Stimulated activated naive CD8-positive, alpha-beta T cell treated with anti-CD3 and anti-CD28 coated beads, Interleukin-15, Interleukin-2, amounts not matched to agents 100 U/mL and 50 U/mL, for 24 hours (primary cell): ENCODE data around the gene TSPAN11.
"Not testable (repeated sequence)": the region's sequence is repeated elsewhere in the genome, so short reads cannot be mapped to it uniquely, and the experiment has no call there.

Experiments
- ATAC-seq: fragments of 150-1000 bp; cut with Tn5 transposase; one replicate; pipeline ENCODE4 v1.10.0; 2021
- DNase-seq: peaks from one replicate; pipeline ENCODE4 v3.0.0; 2021

The TSPAN11 gene

DNA sequence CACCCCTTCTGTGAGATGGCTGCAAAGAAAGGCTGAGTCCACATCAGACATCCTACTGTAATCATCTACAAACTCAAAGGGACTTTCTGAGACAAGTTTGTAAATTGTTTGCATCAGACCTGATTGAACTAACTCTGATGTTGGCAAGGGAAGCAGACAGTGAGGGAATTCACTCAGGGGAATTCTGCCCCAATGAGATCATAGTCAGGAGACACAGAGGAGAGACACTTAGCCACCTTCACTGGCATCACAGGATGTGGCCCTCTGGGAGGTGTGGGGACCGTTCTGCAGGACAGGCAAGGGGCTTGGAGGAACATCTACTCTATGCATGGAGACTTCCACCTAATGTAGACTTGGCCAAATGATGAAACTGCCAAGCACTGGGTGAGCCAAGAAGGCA lies 76.5 kb downstream of the TSPAN11 start:
- no peak for DNase-seq
- no peak for ATAC-seq

- DNase-seq, result no peak
Measured at GRCh38 chr12:31003861-31004640, 77.5 kb downstream of the TSPAN11 start.

GRCh38 chr12:31004666-31005065 lies 78.1 kb downstream of the TSPAN11 start:
- DNase-seq (no peak), ATAC-seq (no peak)

More at GRCh38 chr12:31003861-31004640, 77.5 kb downstream of the TSPAN11 start:
- no peak for ATAC-seq

DNA sequence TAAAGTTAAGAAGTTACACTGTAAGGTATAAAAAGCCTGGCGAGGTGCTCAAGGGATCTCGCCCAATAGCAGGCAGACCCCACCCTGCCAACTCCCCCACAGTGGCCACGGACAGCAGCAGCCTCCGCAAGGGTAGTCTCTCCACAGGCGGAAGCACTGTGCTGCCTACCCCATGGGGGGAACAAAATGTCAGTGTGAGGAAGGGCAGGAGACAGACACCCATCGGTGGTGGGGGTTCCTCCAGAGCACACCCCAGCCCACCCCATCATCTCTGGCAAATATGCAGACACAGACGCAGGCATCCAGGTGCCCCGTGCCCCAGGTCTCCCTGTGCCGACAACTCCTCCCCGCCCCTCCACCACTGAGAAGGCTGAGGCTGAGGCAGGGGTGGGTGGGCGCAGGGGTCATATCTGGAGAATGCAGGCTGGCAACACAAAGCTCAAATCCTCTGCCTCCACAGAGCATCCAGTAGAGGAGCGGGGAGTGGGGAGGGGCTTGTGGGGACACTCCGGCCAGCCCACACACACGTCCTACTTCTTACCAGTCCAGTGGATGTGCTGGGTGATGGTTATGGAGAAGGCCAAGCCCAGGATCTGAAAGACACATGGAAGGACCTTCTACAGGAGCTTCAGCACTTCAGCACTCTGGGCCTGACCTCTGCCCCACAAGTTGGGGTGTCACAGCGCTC lies 78.9 kb downstream of the TSPAN11 start:
- no peak for DNase-seq
- no peak for ATAC-seq

DNA sequence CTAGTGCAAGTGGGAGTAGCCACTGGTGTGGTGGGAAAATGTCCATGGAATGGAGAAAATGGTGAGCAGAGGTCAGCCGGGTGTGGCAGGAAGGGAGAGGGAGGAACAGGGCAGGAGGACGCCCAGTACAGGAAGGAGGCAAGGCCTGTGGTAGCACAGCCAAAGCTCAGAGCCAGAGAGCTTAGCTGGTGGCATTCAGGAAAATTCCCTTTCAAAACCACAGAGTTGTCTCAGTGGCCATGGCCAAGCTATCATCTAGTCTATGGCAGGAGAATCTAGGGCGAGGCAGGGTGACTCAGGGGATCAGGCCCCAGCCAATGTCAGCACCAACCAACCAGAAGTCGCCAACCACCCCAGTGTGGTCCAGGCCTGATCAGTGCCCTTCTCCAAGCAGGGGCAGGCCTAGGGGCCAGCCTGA lies 79.4 kb downstream of the TSPAN11 start:
- ATAC-seq, result peak; percentile 50
- no peak for DNase-seq

GRCh38 chr12:31006416-31007152 lies 80.0 kb downstream of the TSPAN11 start:
- DNase-seq (no peak), ATAC-seq (no peak)

- DNase-seq (no peak), ATAC-seq (no peak)
Measured at GRCh38 chr12:31007153-31007495, 80.6 kb downstream of the TSPAN11 start.

GRCh38 chr12:31007636-31008175 lies 81.2 kb downstream of the TSPAN11 start:
- no peak for ATAC-seq

GRCh38 chr12:31008241-31008761 lies 81.8 kb downstream of the TSPAN11 start:
- no peak for DNase-seq
- no peak for ATAC-seq

More at GRCh38 chr12:31007636-31008175, 81.2 kb downstream of the TSPAN11 start:
- no peak for DNase-seq

DNA sequence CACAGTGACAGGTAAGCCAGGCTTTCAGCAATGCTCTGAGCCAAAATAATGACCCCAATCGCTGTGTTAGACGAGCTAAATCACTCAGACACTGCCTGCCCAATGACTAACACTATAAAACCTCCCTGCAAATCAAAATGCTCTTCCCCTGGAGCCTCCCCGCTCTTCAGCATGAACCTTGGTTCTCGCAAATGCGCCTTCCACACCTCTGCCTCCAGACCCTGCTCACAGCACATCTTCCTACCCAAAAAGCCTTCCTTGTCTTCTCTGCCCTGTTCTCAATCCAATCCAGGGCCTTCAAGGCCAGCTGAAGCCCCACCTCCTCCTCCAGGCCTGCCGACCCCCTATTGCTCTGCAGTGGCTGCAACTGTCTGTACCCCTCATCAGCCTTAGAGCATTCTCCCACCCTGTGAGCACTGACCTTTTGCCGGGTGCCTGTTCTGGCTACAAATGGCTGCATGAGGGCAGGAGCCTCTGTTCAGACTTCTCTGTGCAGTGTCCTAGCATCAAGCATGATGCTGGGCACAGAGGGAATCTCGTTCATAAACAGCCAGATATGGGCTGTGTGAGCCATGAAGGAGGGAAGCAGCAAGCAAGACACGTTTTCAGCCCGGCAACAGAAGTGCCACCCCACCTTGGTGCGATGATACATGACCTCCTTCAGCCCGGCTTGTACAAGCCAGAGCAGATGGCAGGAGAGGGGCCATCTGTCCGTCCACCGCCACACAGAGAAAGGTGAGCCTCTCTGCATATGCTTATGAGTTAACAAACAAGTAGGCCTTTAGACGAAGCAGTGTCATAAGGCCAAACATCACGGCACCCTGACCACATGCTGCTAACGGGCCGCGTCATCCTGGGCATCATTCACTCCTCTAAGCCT lies 82.7 kb downstream of the TSPAN11 start:
- DNase-seq (no peak), ATAC-seq (no peak)

DNA sequence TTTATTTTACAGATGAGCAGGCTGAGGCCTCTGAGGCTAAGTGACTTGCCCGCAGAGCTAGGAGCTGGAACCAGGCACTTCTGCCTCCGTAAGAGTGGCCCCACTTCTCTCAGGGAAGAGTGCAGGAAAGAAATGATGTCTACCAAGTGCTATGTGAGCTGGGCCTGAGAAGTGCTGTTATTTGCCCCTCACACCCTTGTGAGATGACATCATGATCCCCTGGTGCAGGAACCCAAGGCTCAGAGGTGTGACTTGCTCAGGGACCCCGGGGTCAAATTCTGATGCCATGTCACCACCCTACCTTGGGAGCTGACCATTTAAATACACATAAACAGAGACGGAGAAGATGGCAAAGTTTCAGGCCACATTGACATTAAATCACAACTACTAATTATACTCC lies 83.4 kb downstream of the TSPAN11 start:
- DNase-seq (no peak), ATAC-seq (no peak)

- DNase-seq, result no peak
- no peak for ATAC-seq
Measured at GRCh38 chr12:31011336-31011735, 84.8 kb downstream of the TSPAN11 start.

GRCh38 chr12:31011746-31012566 lies 85.4 kb downstream of the TSPAN11 start:
- ATAC-seq (no peak), DNase-seq (no peak)

- DNase-seq, result not testable (repeated sequence)
Measured at GRCh38 chr12:31012567-31012891, 86.0 kb downstream of the TSPAN11 start.

DNA sequence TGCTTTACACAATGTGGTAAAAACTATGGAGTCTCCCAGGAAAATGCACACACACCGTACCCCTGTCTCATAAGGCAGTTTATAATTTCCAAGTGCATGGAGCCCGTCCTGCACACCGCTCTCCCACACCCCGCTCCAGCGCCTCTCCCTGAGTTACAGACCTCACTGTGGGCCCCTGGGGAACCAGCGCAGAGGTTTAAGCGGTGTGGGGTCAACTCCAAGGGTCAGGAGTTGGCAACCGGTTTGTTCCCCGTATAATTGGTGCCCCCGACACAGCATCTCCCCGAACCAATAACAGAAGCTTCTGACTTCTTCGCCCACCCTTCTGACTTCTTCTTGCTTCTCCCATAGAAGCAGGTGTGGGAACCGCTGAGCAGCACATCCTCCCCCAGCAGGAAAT lies 88.7 kb downstream of the TSPAN11 start:
- ATAC-seq (no peak), DNase-seq (no peak)

More at GRCh38 chr12:31012567-31012891, 86.0 kb downstream of the TSPAN11 start:
- ATAC-seq, result not testable (repeated sequence)

GRCh38 chr12:31016057-31016456 lies 89.5 kb downstream of the TSPAN11 start:
- no peak for DNase-seq
- no peak for ATAC-seq

DNA sequence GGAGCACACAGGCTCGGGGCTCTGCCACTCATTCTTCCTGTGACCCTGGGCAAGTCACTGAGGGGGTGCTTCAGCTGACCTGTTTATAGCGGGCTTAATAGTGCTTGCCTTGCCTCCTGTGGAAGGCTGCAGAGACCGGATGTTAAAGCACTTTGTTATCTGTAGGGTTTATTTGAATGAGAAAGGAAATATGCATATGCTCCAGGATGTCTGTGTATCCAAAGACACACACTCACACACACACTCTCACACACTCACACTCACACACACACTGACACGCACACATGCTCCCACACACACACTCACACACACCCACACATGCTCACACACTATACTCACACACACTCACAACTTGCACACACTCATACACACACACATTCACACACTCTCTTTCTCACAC lies 91.0 kb downstream of the TSPAN11 start:
- DNase-seq, result no peak
- ATAC-seq, result no peak

- DNase-seq (no peak), ATAC-seq (no peak)
Measured at GRCh38 chr12:31018106-31018789, 91.7 kb downstream of the TSPAN11 start.

- no peak for ATAC-seq
- no peak for DNase-seq
Measured at GRCh38 chr12:31018790-31019505, 92.4 kb downstream of the TSPAN11 start.
